Chondrocyte (in vitro differentiated cells): ENCODE data around the gene SEC11A. TPM values are rescaled to one million over a fixed set of nuclear protein-coding genes. Genes with fewer than 3 reads are reported as not detected.
A peak's percentile ranks its signal among the peaks of the same experiment; 100 is the strongest.
"Not testable (repeated sequence)": the region's sequence is repeated elsewhere in the genome, so short reads cannot be mapped to it uniquely, and the experiment has no call there.

ENCODE experiments used
- DNase-seq: peaks from one replicate; pipeline ENCODE4 v3.0.0; 2021; ENCODE audit warnings: mixed read lengths, low spot score
- H3K27ac Mint-ChIP-seq: one replicate; pipeline ENCODE4 v1.8.0; 2021; ENCODE audit warnings: mild to moderate bottlenecking, moderate library complexity, mixed read lengths; ENCODE audit not compliant: unreplicated experiment
- H3K27me3 Mint-ChIP-seq: 2 replicates; pipeline ENCODE4 v1.8.0; 2021; ENCODE audit warnings: low read depth, mixed read lengths
- H3K36me3 Mint-ChIP-seq: 2 replicates; pipeline ENCODE4 v1.8.0; 2021; ENCODE audit warnings: low read depth, mixed read lengths
- H3K4me1 Mint-ChIP-seq: 2 replicates; pipeline ENCODE4 v1.8.0; 2021; ENCODE audit warnings: low read depth, mild to moderate bottlenecking, mixed read lengths
- H3K4me3 Mint-ChIP-seq: one replicate; pipeline ENCODE4 v1.8.0; 2021; ENCODE audit warnings: mild to moderate bottlenecking, moderate library complexity, mixed read lengths; ENCODE audit not compliant: unreplicated experiment
- H3K9me3 Mint-ChIP-seq: 2 replicates; pipeline ENCODE4 v1.8.0; 2021; ENCODE audit warnings: low read depth, mixed read lengths
- total RNA-seq: library from RNA; stranded (reverse); gene quantifications from 3 replicates; pipeline ENCODE4 v1.2.1, GENCODE V29; 2021
- TF ChIP-seq, protein P1 (sequence below): fragments of 200-600 bp; sonication (generic); IDR thresholded peaks from 2 replicates; pipeline ENCODE4 v1.5.0; 2021; ENCODE audit warnings: antibody characterized with exemption, mild to moderate bottlenecking, moderate library complexity

The SEC11A gene
- total RNA-seq, 1 donor from 2014 or later, result 195 TPM

DNA sequence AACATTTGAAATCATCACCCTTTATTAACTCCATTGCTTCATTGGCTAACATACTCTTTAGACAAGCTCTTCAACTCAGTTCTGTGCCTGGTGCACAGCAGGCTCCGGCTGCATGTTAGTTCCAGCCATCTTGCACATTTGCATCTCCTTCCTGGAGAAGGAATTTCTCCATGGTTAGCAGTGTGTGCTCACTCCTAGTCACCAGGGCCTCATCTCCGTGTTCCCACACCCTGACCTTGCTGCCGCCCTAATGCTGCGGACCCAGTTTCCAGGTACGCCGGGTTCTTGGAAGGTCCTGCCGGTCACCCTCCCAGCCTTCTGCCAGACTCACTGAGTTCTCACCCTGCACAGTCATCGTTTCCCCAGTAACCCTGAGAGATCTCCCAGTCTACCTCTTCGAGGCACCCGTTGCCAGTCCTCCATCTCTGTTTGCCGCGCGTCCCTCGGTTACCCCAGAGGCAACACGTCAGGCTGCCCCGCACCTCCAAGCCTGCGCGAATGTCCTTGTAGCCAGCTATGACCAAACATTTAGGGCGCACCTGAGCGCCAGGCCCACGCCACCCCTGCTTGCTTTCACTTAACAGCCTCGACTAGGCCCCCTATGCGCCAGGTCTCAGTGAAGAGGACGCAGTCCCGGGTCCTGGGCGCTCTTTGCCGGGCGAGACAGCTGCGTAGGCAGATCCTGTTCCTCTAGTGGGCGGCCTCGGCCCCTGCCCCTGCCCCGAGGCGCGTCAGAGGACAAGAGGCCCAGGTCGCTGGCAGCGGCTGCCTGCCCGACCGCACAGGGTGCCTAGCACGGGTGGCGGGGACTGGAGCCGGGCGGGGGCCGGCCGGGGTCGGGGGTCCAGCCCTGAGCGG, 31.7 kb upstream of the SEC11A start:
- H3K9me3 Mint-ChIP-seq, result no peaks in the 10 kb centered on the region
- TF ChIP-seq, protein P1, sequence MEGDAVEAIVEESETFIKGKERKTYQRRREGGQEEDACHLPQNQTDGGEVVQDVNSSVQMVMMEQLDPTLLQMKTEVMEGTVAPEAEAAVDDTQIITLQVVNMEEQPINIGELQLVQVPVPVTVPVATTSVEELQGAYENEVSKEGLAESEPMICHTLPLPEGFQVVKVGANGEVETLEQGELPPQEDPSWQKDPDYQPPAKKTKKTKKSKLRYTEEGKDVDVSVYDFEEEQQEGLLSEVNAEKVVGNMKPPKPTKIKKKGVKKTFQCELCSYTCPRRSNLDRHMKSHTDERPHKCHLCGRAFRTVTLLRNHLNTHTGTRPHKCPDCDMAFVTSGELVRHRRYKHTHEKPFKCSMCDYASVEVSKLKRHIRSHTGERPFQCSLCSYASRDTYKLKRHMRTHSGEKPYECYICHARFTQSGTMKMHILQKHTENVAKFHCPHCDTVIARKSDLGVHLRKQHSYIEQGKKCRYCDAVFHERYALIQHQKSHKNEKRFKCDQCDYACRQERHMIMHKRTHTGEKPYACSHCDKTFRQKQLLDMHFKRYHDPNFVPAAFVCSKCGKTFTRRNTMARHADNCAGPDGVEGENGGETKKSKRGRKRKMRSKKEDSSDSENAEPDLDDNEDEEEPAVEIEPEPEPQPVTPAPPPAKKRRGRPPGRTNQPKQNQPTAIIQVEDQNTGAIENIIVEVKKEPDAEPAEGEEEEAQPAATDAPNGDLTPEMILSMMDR, result peak; percentile 42
- peak; percentile 94 for DNase-seq
- H3K27ac Mint-ChIP-seq, result peak overlapping the region; percentile 97
- no peaks in the 10 kb centered on the region for H3K27me3 Mint-ChIP-seq
- H3K4me3 Mint-ChIP-seq, result peak overlapping the region; percentile 88
- H3K4me1 Mint-ChIP-seq, result peaks cover 43% of the 10 kb centered on the region
- H3K36me3 Mint-ChIP-seq, result no peaks in the 10 kb centered on the region

DNA sequence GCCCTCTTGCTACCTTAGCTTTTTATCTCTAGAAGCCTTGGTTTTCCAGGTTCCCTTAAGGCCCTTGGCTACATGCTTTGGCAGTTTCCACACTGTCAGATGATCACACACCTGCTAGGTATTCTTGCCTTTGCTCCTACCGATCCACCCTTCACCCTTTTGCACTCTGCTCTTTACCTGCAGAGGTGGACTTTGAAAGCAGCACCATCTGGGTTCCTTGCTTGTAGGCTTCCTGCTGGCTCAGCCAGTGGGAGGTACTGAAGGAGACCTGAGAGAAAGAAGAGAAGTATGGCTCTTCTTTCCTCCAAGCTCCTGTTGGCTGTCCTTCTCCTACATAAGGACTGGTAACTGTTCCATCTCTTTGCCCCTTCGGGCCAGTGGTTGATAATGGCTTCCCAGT, 25.2 kb upstream of the SEC11A start:
- H3K36me3 Mint-ChIP-seq, result peaks cover 2% of the 10 kb centered on the region
- no peak for DNase-seq
- no peaks in the 10 kb centered on the region for H3K27me3 Mint-ChIP-seq
- peaks cover 3% of the 10 kb centered on the region for H3K4me1 Mint-ChIP-seq
- H3K27ac Mint-ChIP-seq, result no peak overlapping the region
- no peaks in the 10 kb centered on the region for H3K9me3 Mint-ChIP-seq
- no peak overlapping the region for H3K4me3 Mint-ChIP-seq
- TF ChIP-seq, protein P1, result no peak

DNA sequence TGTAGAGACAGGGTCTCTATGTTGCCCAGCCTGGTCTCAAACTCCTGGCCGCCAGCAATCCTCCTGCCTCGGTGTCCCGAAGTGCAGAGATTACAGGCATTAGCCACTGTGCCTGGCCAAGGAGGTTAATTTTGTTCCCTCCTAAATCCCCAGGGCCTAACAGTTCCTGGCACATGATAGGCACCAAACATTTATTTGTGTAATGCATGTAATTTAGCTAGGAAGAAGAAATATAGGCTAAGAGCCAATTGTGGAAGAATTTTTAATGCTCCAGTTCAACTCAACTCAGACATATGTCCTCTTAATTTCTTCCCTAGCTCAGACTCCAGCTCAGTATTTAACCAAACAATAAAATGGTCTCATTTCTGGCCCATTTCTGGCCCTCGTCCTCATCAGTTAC, 24.8 kb upstream of the SEC11A start:
- TF ChIP-seq, protein P1, result no peak
- H3K27ac Mint-ChIP-seq, result no peak overlapping the region

DNA sequence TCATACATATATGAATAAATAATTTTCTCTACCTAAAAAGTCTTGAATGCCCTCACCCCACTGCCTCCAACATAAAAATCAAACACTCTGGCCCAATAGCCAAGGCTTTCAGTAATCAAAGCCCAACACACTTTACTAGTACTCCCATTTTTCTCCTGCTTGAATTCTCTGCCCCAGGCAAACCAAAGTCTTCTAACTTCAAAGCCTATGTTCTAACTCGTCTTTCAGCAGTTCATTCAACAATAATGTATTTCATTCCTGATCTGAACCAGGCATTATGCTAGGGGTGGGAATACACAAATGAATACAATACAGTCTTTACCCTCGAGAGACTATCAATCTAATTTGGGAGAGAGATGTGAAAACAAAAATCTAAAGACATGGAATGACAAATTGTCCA, 21.1 kb upstream of the SEC11A start:
- Mint-ChIP-seq H3K27me3 (no peaks in the 10 kb centered on the region), H3K9me3 (no peaks in the 10 kb centered on the region), H3K4me3 (no peak overlapping the region), H3K27ac (no peak overlapping the region), H3K36me3 (peaks cover 2% of the 10 kb centered on the region), H3K4me1 (peaks cover 24% of the 10 kb centered on the region)
- TF ChIP-seq, protein P1, result no peak
- no peak for DNase-seq

More for the DNA sequence above, 24.8 kb upstream of the SEC11A start:
- no peaks in the 10 kb centered on the region for H3K9me3 Mint-ChIP-seq
- no peaks in the 10 kb centered on the region for H3K27me3 Mint-ChIP-seq
- H3K4me1 Mint-ChIP-seq, result peaks cover 3% of the 10 kb centered on the region
- peaks cover 2% of the 10 kb centered on the region for H3K36me3 Mint-ChIP-seq
- no peak overlapping the region for H3K4me3 Mint-ChIP-seq
- no peak for DNase-seq

DNA sequence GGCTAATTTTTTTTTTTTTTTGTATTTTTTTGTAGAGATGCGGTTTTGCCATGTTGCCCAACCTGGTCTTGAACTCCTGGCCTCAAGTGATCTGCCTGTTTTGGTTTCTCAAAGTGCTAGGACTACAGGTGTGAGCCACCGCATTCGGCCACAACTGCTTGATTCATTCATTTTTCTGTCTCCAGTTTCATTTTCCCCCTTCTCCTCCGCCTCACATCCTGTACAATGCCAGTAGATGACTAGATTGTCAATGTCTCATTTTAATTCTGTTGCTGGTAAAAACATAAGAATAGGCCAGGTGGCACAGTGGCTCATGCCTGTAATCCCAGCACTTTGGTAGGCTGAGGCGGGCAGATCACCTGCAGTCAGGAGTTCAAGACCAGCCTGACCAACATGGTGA, 20.4 kb upstream of the SEC11A start:
- TF ChIP-seq, protein P1, result no peak
- no peak overlapping the region for H3K27ac Mint-ChIP-seq
- DNase-seq, result no peak
- no peak overlapping the region for H3K4me3 Mint-ChIP-seq
- H3K27me3 Mint-ChIP-seq, result no peaks in the 10 kb centered on the region
- H3K9me3 Mint-ChIP-seq, result no peaks in the 10 kb centered on the region
- peaks cover 24% of the 10 kb centered on the region for H3K4me1 Mint-ChIP-seq
- H3K36me3 Mint-ChIP-seq, result peaks cover 2% of the 10 kb centered on the region

DNA sequence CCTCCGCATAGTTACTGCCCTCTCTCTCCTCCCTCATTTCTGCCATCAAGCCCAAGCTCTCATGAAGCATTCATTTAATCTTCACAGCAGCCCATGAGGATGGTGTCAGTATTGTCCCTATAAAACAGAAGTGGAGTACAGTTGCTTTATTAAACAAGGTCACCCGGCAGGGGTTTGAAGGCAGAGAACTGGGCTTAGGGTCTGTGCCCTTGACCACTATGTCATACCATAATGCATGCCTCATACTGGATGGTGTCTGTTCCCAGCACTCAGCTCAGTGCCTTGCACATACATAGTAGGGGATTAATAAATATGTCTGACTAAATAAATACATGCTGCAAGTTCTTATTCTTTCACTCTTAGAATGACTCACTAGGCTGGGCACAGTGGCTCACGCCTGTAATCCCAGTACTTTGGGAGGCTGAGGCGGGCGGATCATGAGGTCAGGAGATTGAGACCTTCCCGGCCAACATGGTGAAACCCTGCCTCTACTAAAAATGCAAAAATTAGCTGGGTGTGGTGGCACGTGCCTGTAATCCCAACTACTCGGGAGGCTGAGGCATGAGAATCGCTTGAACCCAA, 19.6 kb upstream of the SEC11A start:
- peak overlapping the region; percentile 36 for H3K4me3 Mint-ChIP-seq
- not testable (repeated sequence) for H3K36me3 Mint-ChIP-seq

More for the DNA sequence above, 19.6 kb upstream of the SEC11A start:
- not testable (repeated sequence) for H3K27me3 Mint-ChIP-seq, H3K9me3 Mint-ChIP-seq, DNase-seq
- Mint-ChIP-seq H3K27ac (peak overlapping the region; percentile 83), H3K4me1 (peaks cover 24% of the 10 kb centered on the region)
